HG03354 (cell line): ENCODE measurements around the gene PRPF6.
A peak's percentile ranks its signal among the peaks of the same experiment; 100 is the strongest.

Experiments used
- ATAC-seq: cut with Tn5 transposase; IDR thresholded peaks from one replicate; pipeline ENCODE4 v1.9.1; 2021; ENCODE audit warnings: mild to moderate bottlenecking; ENCODE audit not compliant: unreplicated experiment, poor library complexity, severe bottlenecking

Gene PRPF6

DNA sequence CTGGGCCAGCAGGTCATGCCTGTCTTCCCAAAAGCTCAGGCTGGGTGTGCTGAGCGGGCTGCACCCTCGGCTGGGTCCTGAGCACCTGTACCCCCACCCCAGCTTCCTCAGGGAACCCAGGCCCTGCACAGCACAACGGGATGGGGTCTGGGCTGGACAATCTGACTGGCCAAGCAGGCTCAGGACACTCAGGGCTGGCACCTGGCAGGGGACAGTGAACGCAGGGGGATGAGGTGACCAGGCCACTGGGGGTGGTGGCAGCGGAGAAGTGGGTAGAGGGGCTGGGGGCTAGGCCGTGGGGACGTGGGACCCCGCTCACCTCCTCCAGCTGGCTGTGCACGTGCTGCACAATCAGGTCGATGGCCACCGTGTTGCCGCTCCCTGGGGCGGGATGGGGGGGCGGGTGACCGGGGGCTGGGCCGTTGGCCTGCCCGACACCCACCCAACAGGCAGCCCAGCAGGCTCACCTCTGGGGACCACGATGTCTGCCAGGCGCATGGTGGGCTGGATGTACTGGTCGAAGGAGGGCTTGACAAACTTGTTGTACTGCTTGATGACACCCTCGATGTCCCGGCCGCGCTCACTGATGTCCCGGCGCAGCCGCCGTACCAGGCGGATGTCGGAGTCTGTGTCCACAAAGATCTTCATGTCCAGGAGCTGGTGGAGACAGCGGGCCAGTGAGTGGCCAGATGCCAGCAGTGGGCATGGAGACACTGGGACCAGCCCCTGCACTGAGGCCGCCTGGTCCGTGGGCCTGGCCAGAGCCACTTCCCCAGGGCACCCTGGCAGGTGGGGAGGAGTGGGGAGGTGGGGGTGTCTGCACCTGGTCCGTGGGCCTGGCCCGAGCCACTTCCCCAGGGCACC is 36.6 kb upstream of the PRPF6 start:
- ATAC-seq = no peak

DNA sequence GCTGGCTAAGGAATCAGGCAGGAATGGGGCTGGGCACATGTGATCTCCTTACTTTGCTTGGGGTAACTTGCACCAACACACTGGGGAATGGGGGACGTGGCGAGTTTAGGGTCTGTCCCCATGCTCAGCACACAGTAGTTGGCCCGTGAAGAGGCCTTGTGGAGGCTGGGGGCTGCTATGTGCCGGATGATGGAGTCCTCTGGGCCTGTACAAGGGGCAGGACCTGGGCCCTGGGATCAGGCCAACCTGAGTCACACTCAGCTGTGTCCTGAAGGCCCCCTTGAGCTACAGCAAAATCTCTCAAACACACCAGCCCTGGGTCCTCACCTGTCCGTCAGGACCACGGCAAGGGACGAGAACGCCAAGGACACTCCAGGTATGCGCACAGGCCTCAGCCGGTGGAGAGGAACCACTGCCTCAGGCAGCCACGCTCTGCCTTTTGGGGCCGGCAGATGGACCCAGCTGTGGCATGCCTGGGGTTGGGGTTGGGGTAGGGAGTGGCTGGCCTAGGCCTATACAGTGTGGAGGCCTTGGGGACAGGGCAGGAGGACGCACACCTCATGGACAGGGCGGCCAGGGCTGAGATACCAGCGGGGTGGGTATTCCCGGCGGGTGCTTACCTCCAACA is 35.8 kb upstream of the PRPF6 start:
- no peak for ATAC-seq

DNA sequence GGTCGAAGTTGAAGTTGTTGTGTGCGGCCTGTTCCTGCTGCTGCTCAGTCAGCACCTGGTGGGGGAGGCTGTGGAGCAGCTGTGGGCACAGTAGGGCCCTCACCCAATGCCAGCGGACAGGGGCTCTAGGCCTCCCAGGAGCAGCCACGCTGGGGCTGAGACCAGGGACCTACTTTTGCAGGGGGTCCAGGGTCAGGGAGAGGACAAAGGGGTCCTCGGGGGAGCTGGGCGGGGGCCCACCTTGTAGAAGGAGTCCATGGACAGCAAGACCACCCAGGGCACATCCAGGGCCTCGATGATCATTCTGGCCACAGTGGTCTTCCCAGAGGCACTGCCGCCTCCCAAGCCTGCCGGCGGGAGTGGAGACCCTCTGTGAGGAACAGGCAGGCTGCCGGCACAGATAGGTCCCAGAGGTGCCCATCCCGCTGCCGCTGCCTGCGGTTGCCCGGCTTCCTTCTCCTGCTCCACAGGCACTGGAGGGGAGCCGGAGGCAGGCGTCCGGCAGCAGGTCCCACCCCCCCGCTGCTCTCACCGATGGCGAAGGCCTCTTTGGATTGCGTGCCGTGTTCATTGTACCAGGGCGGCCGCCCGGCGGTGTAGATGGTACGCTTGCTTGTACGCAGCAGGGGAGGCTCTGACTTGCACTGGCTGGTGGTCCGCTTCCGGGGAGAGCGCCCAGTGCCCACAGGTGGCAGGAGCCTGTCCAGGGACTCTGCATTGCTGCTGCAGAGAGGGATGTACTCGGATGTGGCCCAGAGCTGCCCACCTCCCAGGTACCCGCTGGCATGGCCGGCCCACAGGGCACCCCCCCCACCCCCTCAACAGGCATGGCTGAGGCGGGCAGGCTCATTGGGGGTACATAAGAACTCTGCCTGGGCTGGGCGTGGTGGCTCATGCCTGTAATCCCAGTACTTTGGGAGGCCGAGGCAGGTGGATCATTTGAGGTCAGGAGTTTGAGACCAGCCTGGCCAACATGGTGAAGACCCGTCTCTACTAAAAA is 34.7 kb upstream of the PRPF6 start:
- ATAC-seq = no peak

DNA sequence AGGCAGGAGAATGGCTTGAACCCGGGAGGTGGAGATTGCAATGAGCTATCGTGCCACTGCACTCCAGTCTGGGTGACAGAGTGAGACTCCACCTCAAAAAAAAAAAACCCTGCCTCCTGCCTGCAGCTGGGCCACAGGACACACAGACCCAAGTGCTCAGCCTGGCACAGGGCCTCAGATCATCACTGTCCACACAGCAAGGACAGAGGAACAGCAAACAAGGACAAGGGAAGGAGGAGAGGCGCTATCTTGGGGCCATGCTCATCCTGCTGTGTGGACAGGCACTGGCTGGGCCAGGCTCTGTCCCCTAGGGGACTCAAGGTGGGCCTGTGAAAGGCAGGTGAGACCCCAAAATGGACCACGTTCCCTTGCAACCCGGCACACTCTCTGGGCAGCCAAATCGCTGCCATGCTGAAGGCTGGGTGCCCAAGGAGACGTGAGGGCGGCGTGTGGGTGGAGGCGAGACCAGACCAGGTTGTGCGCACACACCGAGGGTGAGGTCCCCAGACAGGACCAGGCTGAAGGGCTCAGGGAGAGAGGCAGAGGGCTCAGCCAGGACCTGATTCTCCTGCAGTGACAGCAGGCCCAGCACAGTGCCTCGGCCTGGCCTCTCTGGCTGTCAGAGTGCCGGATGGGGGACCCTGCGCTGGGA is 33.8 kb upstream of the PRPF6 start:
- no peak for ATAC-seq

DNA sequence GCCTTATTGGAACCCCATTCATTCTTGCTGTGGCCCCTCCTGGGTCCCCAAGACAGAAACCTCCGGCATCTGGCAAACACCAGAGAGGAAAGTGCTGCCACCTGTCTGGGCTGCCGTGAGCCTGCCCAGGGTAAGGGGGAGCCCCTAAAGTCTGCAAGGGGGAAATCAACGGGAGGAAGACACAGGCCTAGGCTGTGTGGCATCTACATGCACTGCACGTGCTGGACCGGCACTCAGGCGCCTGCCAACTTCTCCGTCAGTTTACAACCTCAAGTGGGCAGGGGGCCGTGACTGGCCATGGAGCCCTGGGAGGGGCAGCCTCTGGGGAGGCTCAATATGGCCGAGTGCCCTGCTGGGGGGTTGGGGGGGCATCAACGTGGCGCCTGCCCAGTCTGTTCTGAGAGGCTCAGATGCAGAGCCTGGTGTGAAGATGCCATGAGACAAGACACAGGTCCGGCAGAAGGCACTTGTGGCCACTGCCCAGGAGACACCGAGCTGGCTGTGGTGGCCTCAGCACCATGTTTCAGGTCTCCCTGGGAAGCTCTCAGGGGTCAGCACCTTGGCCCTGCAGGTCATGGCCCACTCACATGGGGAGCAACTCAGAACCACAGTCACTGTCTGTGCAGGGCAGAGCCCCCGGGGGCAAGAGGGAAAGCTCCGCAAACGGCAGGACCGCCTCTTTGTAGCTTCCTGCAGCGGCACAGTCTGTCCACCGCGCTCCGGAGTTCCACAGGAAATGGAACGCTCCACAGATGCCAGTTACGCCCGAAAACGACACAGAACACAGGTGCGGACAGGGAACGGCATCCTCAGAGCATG is 33.1 kb upstream of the PRPF6 start:
- no peak for ATAC-seq

DNA sequence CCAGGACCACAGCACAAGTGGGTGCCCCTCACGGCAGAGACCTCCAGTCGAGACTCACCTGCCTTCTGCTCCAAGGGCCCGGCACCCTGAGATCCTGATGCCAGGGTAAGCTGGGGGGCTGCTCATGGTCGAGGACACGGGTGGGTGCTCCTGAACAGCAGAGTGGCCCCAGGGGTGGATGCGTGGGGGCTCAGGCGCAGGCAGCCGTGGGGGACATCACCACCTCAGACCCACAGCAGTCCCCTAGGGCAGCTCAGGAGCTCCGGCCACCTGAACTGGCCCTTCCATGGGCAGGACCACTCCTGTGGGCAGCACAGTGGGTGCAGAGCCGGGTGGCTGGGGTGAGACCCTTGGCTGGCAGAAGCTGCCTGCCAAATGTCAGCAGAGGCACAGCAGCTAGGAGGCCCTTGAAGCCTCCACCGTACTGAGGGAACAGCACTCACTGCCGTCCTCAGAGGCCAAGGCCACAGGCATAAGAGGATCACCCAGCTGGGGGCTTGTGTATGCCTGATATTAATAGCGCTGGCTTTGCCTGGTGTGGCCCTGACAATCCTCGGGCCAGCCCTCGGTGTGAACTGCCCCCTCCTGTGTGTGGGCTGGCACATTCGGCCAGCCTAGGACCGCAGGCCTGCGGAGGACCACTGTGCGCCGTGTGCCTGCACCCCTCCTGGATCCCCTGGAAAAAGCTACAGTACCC is 30.1 kb upstream of the PRPF6 start:
- no peak for ATAC-seq

DNA sequence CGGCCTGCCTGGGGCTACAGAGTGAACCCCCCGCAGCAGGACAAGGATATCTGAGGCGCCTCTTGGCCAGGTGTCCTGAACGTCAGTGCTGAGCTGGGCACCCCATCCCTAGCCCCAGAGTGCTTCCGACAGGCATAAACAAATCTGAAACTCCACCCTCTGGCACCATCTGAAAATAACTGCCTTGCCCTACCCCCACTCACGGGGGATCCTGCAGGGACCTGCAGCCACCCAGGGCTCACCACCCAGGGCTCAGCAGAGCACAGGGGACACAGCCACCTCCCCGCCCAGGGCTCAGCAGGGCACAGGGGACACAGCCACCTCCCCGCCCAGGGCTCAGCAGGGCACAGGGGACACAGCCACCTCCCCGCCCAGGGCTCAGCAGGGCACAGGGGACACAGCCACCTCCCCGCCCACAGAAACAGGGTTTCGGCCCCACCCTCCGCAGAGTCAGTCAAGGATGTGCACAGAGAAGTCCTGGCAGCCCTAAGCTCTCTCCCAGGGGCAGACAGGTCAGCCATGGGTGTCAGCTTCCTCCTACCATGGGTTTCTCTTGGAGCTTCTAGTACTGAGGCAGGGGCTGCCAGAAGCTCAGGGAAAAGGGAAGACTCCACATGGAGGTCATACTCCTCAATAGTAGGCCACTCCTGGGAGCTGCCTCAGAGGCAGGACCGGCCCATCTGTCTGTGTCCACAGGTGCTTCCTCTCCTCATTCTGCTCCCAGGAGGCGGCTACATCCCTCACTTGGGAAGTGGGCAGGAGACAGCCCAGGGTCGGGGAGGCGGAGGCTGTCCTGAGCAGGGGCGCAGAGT is 29.3 kb upstream of the PRPF6 start:
- ATAC-seq = no peak

DNA sequence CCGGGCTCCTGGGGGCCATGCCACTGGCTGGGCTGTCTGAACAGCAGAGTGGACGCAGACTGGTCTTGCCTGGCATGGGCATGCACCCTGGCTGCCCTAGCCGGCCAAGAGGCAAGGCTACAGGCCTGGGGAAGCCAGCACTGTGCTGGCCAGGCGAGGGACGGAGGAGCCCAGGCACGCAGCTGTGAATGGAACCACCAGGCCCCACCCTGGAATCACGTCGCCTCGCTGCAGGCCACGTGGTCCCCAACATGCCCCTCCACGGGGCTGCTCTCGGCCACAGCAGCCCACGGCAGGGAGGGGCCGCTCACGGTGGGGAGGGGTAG is 28.8 kb upstream of the PRPF6 start:
- ATAC-seq = no peak

DNA sequence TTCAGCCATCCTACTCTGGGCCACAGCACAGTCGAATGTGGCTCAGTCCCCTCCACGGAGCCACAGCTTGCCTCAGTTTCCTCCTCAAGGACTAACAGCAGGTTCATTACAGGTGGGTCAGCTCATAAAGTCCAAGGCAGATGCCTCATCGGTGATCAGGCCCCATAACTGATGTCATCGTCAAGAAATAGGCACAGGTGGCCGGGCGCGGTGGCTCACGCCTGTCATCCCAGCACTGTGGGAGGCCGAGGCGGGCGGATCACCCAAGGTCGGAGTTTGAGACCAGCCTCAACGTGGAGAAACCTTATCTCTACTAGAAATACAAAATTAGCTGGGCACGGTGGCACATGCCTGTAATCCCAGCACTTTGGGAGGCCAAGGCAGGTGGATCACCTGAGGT is 28.2 kb upstream of the PRPF6 start:
- ATAC-seq = no peak

DNA sequence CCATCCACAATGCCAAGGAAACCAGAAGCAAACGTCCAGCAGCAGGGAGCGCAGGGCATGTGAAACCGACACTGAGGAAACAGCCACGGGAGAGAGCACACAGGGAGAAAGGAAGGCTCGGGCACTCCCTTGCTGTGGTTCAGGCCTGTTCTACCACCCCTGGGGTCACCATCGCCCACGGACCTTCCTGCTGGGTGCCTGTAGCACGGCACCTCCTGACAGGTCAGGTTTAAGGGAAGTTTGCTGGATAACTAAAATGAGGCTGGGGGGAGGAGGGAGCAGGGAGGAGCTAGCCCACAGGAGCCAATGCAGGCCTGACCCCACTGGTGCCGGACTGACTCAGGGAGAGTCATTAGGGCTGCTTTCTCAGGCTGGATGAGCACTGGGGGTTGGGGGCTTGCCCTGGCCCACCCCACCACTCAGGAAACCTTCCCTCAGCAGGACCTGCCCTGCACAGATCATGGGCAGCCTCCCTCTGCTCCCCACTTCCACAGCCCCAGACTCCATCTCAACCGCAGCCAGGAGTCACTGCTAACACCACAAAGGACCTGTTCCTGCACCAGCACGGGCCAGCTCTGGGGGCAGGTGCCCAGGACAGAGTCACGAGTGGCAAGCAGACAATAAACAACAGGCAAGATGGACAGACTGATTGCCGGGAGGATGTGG is 27.0 kb upstream of the PRPF6 start:
- ATAC-seq = no peak

DNA sequence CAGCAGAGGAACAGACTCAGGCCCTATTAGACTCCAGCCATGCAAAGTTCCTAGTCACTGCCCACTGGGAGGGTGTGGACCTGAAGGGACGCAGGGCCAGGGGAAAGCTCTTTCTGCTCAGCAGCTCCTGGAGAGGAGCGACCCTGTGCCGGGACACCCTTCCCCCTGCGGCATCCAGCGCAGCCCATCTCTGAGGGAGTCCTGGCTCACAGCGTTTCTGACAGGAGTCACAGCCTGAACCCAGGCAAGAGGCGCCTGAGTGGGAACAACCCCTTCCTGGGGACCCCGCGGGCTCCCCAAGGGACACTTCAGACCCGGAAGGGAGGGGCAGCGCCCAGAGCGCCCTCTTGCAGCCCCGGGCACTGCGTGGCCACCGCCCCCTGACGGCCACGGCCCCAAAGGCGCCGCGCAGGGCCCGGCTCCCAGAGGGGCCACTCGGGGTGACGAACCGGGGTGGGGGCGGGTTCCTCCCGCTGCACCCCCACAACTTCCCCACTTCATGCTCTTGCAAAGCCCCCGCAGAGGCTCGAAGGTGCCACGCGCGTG is 25.6 kb upstream of the PRPF6 start:
- peak; percentile 14 for ATAC-seq

DNA sequence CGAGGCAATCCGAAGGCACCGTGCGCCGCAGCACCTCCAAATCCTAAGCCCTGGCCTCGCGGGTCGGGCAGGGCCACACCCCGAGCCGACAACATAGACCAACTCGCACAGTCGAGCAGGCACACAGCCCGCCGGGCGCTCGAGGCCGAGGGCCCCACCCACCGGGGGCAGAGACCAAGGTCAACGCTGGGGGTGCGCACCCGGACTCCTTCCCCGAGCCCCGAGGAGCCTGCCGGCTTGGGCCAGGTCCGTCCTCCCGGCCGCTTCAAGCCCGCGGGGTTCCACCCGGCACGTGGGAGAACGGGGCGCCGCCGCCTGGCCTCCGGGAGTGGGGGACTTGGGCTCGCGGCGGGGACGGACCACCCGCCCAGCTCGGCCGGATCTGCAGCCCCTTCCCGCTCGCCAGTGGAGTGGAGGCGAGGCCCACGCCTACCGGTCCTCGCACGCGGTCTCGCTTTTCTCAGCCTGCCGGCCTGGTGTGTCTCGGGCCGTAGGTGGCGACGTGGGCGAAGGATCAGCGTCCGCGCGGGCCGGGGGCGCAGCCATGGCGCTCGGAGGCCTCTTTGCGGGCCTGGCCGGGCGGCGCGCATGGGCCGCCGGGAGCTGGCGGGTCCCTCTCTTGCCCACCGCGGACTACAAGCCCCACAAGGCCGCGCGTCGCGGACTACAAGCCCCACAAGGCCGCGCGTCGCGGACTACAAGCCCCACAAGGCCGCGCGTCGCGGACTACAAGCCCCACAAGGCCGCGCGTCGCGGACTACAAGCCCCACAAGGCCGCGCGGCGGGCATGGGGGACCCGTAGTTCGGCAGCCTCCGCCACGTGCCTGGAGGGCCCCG is 24.9 kb upstream of the PRPF6 start, which contains the start of gene UCKL1:
UCKL1 (minus strand) TSS at position 590 of the 837 bp plus-strand sequence; CDS start at position 546, 44 bp downstream.
- peak; percentile 76 for ATAC-seq

DNA sequence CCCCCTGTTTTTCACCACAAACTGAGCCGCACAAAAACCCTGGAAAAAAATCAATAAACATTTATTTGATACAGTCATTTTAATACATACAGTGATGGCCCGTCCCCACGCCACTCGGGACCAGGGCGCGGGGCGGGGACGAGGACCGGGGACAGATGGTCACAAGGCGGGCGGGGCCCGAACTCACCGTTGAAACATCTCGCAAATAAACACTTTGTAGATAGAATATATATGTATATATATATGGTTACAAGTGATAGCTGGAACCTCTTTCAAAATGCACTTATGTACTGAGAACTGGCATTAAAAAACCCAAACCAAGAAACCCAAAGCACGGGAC is 24.3 kb upstream of the PRPF6 start:
- peak; percentile 11 for ATAC-seq

DNA sequence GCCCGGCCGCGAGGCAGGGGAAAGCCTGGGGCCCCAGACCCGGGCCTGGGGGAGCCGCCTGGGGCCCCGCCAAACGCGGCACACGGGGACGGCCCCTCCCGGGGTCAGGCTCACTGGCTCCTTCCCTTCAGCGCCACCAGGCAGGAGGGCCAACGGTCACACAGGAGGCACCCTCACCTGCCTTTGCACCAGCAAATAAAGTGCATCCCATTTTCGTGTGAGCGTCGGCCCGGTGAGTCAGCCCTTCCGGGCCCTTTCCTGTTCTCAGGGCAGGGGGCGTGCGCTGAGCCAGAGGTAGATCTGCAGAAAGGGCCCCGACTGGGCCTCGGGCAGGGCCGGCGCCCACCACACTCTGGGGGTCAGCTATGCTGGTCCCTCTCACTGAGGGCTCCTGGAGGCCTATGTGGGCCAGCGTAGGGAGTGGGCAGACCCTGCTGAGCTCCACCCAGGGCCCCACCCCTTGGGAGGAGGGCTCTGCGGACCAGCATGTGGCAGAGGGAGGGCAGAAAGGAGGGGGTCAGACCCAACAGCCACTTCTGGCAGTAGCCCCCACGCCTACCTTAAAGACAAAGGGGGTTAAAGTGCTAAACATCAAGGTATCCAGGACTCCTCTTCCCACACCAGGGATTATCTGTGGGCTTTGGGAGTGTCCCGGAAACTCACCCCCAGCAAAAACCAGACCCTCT is 23.8 kb upstream of the PRPF6 start:
- ATAC-seq = peak; percentile 18

DNA sequence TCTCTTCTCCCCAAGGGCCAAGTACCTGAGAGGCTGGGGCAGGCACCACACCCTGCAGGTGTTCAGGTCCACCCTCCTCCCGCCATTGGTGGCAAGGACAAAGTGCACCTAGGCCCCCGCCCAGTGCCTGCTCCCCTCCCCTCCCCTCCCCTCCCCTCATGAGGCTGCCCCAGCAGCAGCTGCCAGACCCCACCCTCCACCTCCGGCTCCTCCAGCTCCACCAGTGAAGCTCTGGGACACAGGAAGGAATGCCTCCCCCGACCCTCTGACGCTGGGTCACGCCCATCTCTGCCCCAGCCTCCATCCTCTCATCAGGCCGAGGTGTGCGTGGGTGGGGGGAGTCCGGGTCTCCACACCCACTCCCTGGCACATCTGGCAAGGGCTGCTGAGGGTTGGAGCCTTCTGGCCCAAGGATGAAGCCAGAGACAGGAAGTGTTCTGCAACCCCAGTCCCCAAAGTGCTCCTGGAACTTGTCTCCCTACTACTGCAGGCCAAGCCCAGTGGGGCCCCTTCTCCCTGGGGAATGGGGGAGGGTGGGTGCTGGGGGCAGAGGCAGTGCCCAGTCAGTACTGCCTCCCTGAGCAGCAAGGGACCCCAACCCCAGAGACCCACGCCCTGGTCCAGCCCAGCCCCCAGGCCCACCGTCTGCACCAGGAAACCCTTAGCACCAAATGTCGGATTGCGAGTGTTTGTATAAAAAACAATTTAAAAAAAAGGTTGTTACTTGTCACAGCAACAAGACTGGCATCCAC is 23.1 kb upstream of the PRPF6 start:
- no peak for ATAC-seq
